HCT116 (cell line): ENCODE results near the gene IFT57. TPM values are rescaled to one million over a fixed set of nuclear protein-coding genes. Genes with fewer than 3 reads are reported as not detected.

Experiments used
- ATAC-seq: fragments of 200-7000 bp; cut with Tn5 transposase; 2 replicates; pipeline ENCODE4 v1.9.1; 2020; ENCODE audit warnings: mild to moderate bottlenecking, moderate library complexity
- BruUV-seq: library from RNA; stranded (reverse); fragments of 400-500 nt; replicated peaks from 2 replicates; lab custom pipeline; 2021; lab: Mats Ljungman, UMichigan
- CTCF ChIA-PET: fragments of 300-600 bp; sonication (Branson Sonifier 250); formaldehyde crosslinking; loops from one replicate; lab custom pipeline; 2021; ENCODE audit warnings: antibody characterized with exemption; lab: Charles Lee
- POLR2A ChIA-PET: fragments of 300-600, 350-600 bp; sonication (Branson Sonifier 250); formaldehyde crosslinking; loops from one replicate; lab custom pipeline; 2021; ENCODE audit warnings: antibody characterized with exemption; lab: Charles Lee
- RAD21 ChIA-PET, 2 experiments: fragments of 300-600 bp; sonication (Branson Sonifier 250); formaldehyde crosslinking; loops; one replicate each; lab custom pipeline; 2023; ENCODE audit warnings: low total read pairs in 2 of 2; ENCODE audit not compliant: uncharacterized antibody in 2 of 2, unreplicated experiment in 2 of 2, low non-redundant PET in 1 of 2; lab: Charles Lee
- DNase-seq: peaks from one replicate; pipeline ENCODE4 v3.0.0-alpha.2; 2010; ENCODE audit warnings: low read depth, low spot score
- H2AFZ ChIP-seq: fragments of 200-600 bp; shearing (Covaris generic), sonication (generic); 2 replicates; pipeline ENCODE4 v1.6.1; 2017; ENCODE audit warnings: low read depth, mixed run types, mixed read lengths, antibody characterized with exemption, low read length; ENCODE audit not compliant: poor library complexity, severe bottlenecking
- H3K27ac ChIP-seq: 2 replicates; pipeline ENCODE4 v1.5.1; 2012; ENCODE audit warnings: low read depth, low read length
- H3K27me3 ChIP-seq: fragments of 200-600 bp; sonication (generic); 2 replicates; pipeline ENCODE4 v1.6.1; 2016; ENCODE audit warnings: mixed run types, low read length, mixed read lengths; ENCODE audit not compliant: insufficient read depth
- H3K36me3 ChIP-seq, 2 experiments: fragments of 200-500 bp in 1 of 2; fragments of 200-600 bp in 1 of 2; sonication (Bioruptor generic) in 1 of 2; sonication (generic) in 1 of 2; 2 replicates each; pipeline versions ENCODE4 v1.5.1 to v1.6.1; 2014 to 2016; ENCODE audit warnings: low read length in 2 of 2, inconsistent platforms in 1 of 2, mixed read lengths in 1 of 2, mixed run types in 1 of 2; ENCODE audit not compliant: insufficient read depth in 2 of 2, control insufficient read depth in 1 of 2
- H3K4me1 ChIP-seq, 2 experiments: fragments of 200-600 bp in 1 of 2; sonication (generic) in 1 of 2; 2 replicates each; pipeline versions ENCODE4 v1.5.1 to v1.6.1; 2012 to 2017; ENCODE audit warnings: low read length in 2 of 2, inconsistent platforms in 1 of 2, mild to moderate bottlenecking in 1 of 2, mixed read lengths in 1 of 2, mixed run types in 1 of 2, moderate library complexity in 1 of 2; ENCODE audit not compliant: insufficient read depth in 2 of 2, control insufficient read depth in 1 of 2
- H3K4me2 ChIP-seq: fragments of 200-600 bp; sonication (generic); 2 replicates; pipeline ENCODE4 v1.6.1; 2017; ENCODE audit warnings: mixed run types, low read length, mixed read lengths
- H3K4me3 ChIP-seq, 2 experiments: fragments of 200-600 bp in 1 of 2; sonication (generic) in 1 of 2; replicated peaks in 1 of 2; 2 replicates each; pipeline ENCODE4 v1.5.1; 2011 to 2016; ENCODE audit warnings: low read length in 2 of 2, control low read depth in 1 of 2, low read depth in 1 of 2, mild to moderate bottlenecking in 1 of 2, mixed read lengths in 1 of 2, mixed run types in 1 of 2
- H3K79me2 ChIP-seq: fragments of 200-600 bp; sonication (generic); 2 replicates; pipeline ENCODE4 v1.6.1; 2017; ENCODE audit warnings: mild to moderate bottlenecking, mixed run types, low read length, moderate library complexity, mixed read lengths; ENCODE audit not compliant: insufficient read depth
- H3K9ac ChIP-seq: fragments of 200-600 bp; sonication (generic); 2 replicates; pipeline ENCODE4 v1.6.1; 2016; ENCODE audit warnings: low read length, mixed read lengths
- H3K9me2 ChIP-seq: fragments of 200-600 bp; sonication (generic), shearing (Covaris generic); 2 replicates; pipeline ENCODE4 v1.6.1; 2017; ENCODE audit warnings: mixed run types, mild to moderate bottlenecking, moderate library complexity; ENCODE audit not compliant: insufficient read depth
- H3K9me3 ChIP-seq, 2 experiments: fragments of 200-500 bp in 1 of 2; fragments of 200-600 bp in 1 of 2; sonication (Bioruptor generic) in 1 of 2; sonication (generic) in 1 of 2; 2 replicates each; pipeline ENCODE4 v1.6.1; 2014 to 2017; ENCODE audit warnings: low read length in 2 of 2, mixed read lengths in 2 of 2, inconsistent platforms in 1 of 2, low read depth in 1 of 2, mild to moderate bottlenecking in 1 of 2, mixed run types in 1 of 2, moderate library complexity in 1 of 2; ENCODE audit not compliant: control insufficient read depth in 1 of 2, insufficient read depth in 1 of 2
- H4K20me1 ChIP-seq: fragments of 200-600 bp; sonication (generic), shearing (Covaris generic); 2 replicates; pipeline ENCODE4 v1.6.1; 2017; ENCODE audit warnings: mixed run types, mild to moderate bottlenecking, moderate library complexity; ENCODE audit not compliant: insufficient read depth
- ATF3 ChIP-seq: IDR thresholded peaks from 2 replicates; pipeline ENCODE4 v1.6.1; 2012
- ELF1 ChIP-seq: IDR thresholded peaks from 2 replicates; pipeline ENCODE4 v1.6.1; 2012; ENCODE audit warnings: low read depth, borderline replicate concordance
- EZH2 ChIP-seq: fragments of 200-600 bp; sonication (generic); IDR thresholded peaks from 2 replicates; pipeline ENCODE4 v1.6.1; 2017; ENCODE audit warnings: antibody characterized with exemption, mixed run types
- JUND ChIP-seq: IDR thresholded peaks from 2 replicates; pipeline ENCODE4 v1.6.1; 2012
- RAD21 ChIP-seq: IDR thresholded peaks from 2 replicates; pipeline ENCODE4 v1.6.1; 2012; ENCODE audit warnings: low read depth, mild to moderate bottlenecking
- SP1 ChIP-seq: IDR thresholded peaks from 2 replicates; pipeline ENCODE4 v1.6.1; 2012; ENCODE audit warnings: low read depth
- ZFX ChIP-seq: fragments of 450-650 bp; IDR thresholded peaks from 2 replicates; pipeline ENCODE4 v1.6.1; 2017
- ZNF274 ChIP-seq: fragments of 200-500 bp; sonication (Bioruptor generic); IDR thresholded peaks from 2 replicates; pipeline ENCODE4 v1.6.1; 2014; ENCODE audit warnings: mild to moderate bottlenecking, low read depth, low read length, inconsistent platforms
- intact Hi-C: fragments of 100-400 bp; cut with micrococcal nuclease; formaldehyde crosslinking; loops from 2 replicates; pipeline ENCODE4 v1.10.0; 2022
- total RNA-seq: library from RNA; stranded (reverse); gene quantifications from one replicate; pipeline ENCODE4 v1.2.1, GENCODE V29; 2021; ENCODE audit not compliant: unreplicated experiment
- TF ChIP-seq, protein P1 (sequence below): IDR thresholded peaks from 2 replicates; pipeline ENCODE4 v1.6.1; 2011; ENCODE audit warnings: mild to moderate bottlenecking, low read length, moderate library complexity; ENCODE audit not compliant: insufficient replicate concordance; ENCODE audit errors: extremely low read depth
- TF ChIP-seq, protein P2 (sequence below): IDR thresholded peaks from 2 replicates; pipeline ENCODE4 v1.6.1; 2012

Gene IFT57
- total RNA-seq, 1 experiment from 2014 or later, result 38.4 TPM

- ATAC-seq, result no peak
- no peaks in the 10 kb centered on the region for H3K27me3 ChIP-seq
Observed at GRCh38 chr3:108119398-108120104, 102.7 kb downstream of the IFT57 start.

More at GRCh38 chr3:108119398-108120104, 102.7 kb downstream of the IFT57 start:
- Histone ChIP-seq H3K9me3 (no peaks in the 10 kb centered on the region), H3K4me3 (no peak overlapping the region), H4K20me1 (no peaks in the 10 kb centered on the region), H3K4me2 (no peak overlapping the region), H2AFZ (no peak overlapping the region), H3K79me2 (no peaks in the 10 kb centered on the region), H3K9ac (no peak overlapping the region), H3K27ac (no peak overlapping the region), H3K4me1 (peaks cover 0 to 4% of the 10 kb centered on the region in 2 experiments; a peak in 1 of 4 replicates), H3K36me3 (no peaks in the 10 kb centered on the region), H3K9me2 (no peaks in the 10 kb centered on the region)
- ChIA-PET POLR2A (no interaction called here), RAD21 (no interaction called here), CTCF (no interaction called here)
- BruUV-seq, result no TSS peak
- DNase-seq, result no peak
- no peak for TF ChIP-seq ZNF274
- TF ChIP-seq, protein P1, sequence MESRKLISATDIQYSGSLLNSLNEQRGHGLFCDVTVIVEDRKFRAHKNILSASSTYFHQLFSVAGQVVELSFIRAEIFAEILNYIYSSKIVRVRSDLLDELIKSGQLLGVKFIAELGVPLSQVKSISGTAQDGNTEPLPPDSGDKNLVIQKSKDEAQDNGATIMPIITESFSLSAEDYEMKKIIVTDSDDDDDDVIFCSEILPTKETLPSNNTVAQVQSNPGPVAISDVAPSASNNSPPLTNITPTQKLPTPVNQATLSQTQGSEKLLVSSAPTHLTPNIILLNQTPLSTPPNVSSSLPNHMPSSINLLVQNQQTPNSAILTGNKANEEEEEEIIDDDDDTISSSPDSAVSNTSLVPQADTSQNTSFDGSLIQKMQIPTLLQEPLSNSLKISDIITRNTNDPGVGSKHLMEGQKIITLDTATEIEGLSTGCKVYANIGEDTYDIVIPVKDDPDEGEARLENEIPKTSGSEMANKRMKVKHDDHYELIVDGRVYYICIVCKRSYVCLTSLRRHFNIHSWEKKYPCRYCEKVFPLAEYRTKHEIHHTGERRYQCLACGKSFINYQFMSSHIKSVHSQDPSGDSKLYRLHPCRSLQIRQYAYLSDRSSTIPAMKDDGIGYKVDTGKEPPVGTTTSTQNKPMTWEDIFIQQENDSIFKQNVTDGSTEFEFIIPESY, result no peak
- TF ChIP-seq ELF1, result no peak
- no peak for TF ChIP-seq JUND
- TF ChIP-seq ATF3, result no peak
- no peak for TF ChIP-seq ZFX
- no peak for TF ChIP-seq SP1
- no peak for TF ChIP-seq EZH2
- TF ChIP-seq, protein P2, sequence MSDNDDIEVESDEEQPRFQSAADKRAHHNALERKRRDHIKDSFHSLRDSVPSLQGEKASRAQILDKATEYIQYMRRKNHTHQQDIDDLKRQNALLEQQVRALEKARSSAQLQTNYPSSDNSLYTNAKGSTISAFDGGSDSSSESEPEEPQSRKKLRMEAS, result no peak
- no peak; the same call in 1 of the 2 replicates for TF ChIP-seq RAD21
- intact Hi-C loops, result no loop called here
